OCI-LY3 (cell line): Measurements from ENCODE around the gene DGAT2.

Source experiments
- EZH2phosphoT487 ChIP-seq: fragments of 200-600 bp; shearing (Covaris generic); IDR thresholded peaks from 2 replicates; pipeline ENCODE4 v1.6.1; 2018; ENCODE audit warnings: antibody characterized with exemption, mixed run types, low read depth
- TF ChIP-seq, protein P1 (sequence below): fragments of 200-600, 300-600 bp; sonication (generic); IDR thresholded peaks from 2 replicates; pipeline ENCODE4 v1.5.1; 2014; ENCODE audit warnings: antibody characterized with exemption, low read length, low read depth

DNA sequence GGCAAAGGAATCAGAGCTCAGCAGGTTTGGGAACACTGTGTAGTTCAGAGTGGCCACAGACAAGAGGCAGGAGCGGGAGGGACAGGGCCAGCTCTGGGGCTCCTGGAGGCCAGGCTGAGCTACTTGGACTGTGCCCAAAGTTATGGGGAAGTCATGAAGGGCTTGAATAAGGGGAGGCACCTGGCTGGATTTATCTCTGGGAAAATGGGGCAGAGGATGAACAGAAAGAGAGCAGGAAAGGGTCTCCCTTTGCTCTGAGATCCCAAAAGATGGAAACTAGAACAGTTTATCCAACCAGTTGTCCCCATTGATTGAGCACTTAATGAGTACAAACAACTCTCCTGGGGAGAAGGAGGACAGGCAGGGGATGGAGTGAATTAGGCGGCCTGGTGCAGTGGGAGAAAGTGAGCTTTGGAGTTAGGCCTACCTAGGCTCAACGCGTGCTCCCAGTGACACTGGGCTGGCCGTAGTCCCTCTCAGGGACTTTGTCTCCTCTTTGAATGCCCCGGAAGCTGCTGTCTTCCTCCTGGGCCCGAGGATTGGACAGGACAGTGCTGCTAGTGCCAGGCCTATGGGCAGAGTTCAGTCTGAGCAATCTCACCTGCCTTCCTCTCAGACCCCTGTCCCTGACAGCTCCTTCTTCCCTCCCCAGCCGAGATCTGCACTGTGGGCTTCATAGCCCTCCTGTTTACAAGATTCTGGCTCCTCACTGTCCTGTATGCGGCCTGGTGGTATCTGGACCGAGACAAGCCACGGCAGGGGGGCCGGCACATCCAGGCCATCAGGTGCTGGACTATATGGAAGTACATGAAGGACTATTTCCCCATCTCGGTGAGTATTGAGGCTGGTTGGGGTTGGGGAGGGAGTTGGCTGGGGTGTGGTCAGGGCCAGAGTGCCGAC is 49.0 kb upstream of the DGAT2 start:
- TF ChIP-seq EZH2phosphoT487 = no peak
- TF ChIP-seq, protein P1, sequence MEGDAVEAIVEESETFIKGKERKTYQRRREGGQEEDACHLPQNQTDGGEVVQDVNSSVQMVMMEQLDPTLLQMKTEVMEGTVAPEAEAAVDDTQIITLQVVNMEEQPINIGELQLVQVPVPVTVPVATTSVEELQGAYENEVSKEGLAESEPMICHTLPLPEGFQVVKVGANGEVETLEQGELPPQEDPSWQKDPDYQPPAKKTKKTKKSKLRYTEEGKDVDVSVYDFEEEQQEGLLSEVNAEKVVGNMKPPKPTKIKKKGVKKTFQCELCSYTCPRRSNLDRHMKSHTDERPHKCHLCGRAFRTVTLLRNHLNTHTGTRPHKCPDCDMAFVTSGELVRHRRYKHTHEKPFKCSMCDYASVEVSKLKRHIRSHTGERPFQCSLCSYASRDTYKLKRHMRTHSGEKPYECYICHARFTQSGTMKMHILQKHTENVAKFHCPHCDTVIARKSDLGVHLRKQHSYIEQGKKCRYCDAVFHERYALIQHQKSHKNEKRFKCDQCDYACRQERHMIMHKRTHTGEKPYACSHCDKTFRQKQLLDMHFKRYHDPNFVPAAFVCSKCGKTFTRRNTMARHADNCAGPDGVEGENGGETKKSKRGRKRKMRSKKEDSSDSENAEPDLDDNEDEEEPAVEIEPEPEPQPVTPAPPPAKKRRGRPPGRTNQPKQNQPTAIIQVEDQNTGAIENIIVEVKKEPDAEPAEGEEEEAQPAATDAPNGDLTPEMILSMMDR = no peak
